Mesenteric fat pad (tissue), 1 donor: ENCODE results near the gene DYNC2H1. TPM values are rescaled to one million over a fixed set of nuclear protein-coding genes. Genes with fewer than 3 reads are reported as not detected.
A peak's percentile ranks its signal among the peaks of the same experiment; 100 is the strongest.

Experiments used
- DNase-seq: peaks from one replicate; pipeline ENCODE4 v3.0.0-alpha.2; 2020; ENCODE audit warnings: low spot score
- long read RNA-seq: library from polyadenylated mRNA; unstranded; transcript quantifications from one replicate; pipeline ENCODE4 v2.0.0, GENCODE V29; 2020
- total RNA-seq: library from RNA; stranded (reverse); fragmentation: NEBNext Ultra II Directional; extraction: Animal tissue kit (Norgen Biotek cat#: 25700); gene quantifications from one replicate; pipeline ENCODE4 v1.2.1, GENCODE V29; 2021
- donor health status: DM: yes; HTN: yes; CAD: no.

DYNC2H1 gene, protein sequence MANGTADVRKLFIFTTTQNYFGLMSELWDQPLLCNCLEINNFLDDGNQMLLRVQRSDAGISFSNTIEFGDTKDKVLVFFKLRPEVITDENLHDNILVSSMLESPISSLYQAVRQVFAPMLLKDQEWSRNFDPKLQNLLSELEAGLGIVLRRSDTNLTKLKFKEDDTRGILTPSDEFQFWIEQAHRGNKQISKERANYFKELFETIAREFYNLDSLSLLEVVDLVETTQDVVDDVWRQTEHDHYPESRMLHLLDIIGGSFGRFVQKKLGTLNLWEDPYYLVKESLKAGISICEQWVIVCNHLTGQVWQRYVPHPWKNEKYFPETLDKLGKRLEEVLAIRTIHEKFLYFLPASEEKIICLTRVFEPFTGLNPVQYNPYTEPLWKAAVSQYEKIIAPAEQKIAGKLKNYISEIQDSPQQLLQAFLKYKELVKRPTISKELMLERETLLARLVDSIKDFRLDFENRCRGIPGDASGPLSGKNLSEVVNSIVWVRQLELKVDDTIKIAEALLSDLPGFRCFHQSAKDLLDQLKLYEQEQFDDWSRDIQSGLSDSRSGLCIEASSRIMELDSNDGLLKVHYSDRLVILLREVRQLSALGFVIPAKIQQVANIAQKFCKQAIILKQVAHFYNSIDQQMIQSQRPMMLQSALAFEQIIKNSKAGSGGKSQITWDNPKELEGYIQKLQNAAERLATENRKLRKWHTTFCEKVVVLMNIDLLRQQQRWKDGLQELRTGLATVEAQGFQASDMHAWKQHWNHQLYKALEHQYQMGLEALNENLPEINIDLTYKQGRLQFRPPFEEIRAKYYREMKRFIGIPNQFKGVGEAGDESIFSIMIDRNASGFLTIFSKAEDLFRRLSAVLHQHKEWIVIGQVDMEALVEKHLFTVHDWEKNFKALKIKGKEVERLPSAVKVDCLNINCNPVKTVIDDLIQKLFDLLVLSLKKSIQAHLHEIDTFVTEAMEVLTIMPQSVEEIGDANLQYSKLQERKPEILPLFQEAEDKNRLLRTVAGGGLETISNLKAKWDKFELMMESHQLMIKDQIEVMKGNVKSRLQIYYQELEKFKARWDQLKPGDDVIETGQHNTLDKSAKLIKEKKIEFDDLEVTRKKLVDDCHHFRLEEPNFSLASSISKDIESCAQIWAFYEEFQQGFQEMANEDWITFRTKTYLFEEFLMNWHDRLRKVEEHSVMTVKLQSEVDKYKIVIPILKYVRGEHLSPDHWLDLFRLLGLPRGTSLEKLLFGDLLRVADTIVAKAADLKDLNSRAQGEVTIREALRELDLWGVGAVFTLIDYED (N-terminal part only)
- total RNA-seq, result 16.6 TPM
- long read RNA-seq, partial matches to known transcripts, result 4 of 6 reads
- long read RNA-seq, other reads (novel, unspliced or antisense), result 2 of 6 reads

DNA sequence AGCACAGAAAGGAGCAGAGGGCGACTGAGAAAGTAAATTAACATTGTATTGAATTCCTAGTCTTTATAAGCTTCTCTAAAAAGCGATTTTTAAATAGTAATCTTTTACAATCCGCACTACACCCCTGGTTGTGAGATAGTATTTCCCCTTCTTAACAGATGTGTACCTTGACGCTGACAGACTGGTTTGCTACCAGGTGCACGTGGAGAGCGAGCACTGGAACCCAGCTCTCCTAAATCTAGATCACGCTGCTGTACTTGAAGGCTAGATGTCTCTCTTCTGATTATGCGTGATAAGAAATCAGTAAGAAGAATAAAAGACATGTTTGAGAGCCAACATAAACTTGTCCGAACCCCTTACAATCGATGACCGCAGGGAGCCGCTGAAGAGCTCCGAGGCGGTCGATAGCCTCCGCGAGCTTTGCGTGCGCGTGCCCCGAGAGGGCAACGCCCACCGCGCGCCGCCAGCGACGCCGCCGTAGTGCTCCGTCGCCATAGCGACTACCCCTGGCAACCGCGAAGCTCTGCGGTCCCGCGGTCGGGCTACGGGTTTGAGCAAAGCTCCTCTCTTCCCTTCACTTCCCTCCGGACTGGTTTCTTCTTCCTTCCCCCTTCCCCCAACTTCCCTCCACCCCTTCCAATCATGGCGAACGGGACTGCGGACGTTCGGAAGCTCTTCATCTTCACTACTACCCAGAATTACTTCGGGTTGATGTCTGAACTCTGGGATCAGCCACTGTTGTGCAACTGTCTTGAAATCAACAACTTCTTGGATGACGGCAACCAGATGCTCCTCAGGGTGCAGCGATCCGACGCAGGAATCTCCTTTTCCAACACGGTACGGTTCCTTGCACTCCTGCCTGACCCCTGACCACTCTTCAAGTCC lies at the start of gene DYNC2H1:
Gene DYNC2H1 (plus strand): TSS at position 494 of the 885 bp plus-strand sequence. CDS start 149 bp downstream, at position 643.
- DNase-seq, result peak; percentile 94

DNA sequence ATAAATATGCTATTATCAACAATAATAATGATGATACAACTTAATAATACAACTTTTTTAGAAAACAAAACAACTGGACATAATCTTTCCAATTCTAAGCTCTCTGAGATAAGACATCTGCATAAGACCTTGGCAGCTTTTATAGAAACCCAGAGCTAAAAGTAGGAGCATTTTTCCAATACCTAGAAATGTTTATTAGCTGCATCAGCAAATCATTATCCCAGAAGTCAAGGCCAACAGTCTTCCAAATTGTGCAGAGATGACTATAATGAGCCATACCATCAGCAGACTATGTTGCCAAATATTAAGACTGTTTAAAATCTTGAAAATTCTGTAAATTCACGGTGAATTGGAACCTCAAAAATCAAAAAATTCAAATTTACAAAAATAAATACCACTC lies 47.6 kb upstream of the DYNC2H1 start:
- DNase-seq, result no peak

DNA sequence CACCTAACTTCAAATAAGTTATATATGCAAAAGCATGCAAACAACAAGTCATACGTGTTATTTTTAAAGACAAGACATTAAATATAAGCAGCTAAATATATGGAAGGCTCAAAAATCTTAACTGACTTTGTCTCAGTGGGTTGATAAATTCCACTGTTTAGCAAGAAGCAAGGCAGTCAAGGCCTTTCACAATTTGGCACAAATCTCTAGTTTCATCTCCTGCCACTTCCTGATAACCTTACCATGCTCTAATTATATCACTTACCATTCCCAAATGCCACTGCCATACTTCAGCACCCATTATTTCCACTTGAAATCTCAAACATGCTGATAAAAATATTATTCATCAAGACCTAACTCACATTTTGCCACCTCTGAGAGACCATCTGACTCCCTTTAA lies 42.1 kb upstream of the DYNC2H1 start:
- no peak for DNase-seq

DNA sequence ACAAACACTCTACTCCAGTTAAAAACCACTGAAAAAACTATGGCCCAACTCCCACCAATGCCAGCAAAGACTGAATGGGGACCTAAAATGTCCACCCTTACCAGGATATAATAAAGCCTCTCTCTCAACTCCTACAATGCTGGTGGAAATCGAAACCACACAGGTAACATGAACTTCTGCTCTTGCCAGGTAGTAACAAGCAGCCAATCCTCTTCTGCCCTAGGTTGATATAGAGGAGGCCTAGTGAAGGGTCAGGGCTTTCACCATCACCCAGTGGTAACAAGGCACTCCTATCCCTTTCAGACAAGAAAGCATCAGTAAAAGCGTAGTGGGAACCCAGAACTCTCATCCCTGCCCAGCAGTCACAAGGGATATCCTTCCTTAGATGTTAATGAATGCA lies 39.9 kb upstream of the DYNC2H1 start:
- DNase-seq, result no peak

DNA sequence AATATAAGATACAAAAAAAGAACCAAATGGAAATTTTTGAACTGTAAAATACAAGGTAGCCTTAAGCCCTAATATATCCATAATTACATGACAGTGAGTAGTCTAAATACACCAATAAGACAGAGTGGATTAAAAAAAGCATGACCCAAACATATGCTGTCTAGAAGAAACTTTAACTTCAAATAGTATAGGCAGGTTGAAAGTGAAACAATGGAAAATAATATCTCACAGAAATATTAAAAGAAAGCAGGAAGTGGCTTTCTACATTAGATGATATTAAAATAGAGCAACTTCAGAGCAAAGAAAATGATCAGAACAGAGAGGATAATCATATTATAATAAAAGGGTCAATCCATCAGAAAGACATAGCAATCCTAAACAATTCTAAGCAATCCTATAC lies 39.1 kb upstream of the DYNC2H1 start:
- DNase-seq, result no peak

DNA sequence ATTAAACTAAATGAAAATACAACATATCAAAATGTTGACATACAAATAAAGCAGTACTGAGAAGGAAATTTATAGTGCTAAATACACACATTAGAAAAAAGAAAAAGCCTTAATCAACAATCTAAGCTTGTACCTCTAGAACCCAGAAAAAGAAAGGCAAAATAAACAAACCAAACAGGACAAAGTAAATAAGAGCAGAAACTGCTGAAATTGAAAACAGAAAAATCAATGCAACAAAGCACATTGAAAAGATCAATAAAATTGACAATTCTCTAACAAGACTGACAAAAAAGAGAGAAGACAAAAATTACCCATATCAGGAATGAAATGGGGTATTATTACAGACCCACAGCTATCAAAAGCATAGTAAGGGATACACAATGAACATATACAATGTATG lies 38.2 kb upstream of the DYNC2H1 start:
- no peak for DNase-seq

DNA sequence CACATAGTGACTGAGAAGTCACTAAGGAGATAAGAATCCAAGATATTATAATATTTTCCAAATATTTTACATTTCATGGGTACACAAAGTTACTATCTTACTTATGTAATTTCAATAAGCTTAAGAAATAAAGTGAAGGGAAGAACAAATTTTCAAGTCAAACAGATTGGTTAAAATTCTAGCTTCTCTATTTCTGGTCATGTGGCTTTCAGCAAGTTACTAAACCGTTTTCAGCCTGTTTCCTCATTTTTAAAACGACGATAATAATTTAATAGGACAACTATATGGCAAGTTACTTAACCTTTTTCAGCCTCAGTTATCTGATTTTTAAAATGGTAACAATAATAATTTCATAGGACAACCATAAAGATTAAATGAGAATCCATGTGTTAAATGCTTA lies 32.9 kb upstream of the DYNC2H1 start:
- DNase-seq, result no peak

DNA sequence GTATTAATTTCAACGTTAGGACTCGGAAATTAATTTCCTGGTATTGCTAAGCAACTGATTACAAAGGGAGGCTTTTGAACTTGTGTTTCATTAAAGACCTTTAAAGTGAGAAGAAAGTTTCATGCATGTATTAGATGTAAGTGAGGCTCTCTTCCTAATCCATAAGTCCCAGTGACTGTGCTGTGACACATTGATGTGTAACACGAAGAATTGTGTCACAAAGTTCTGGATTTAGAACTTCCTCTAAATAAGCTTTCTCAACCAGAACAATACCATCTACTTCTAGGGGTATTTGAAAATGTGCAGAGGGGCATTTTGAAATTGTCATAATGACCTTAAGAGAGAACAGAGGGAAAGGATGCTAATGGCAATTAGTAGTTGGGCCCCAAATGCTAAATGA lies 31.7 kb upstream of the DYNC2H1 start:
- no peak for DNase-seq

DNA sequence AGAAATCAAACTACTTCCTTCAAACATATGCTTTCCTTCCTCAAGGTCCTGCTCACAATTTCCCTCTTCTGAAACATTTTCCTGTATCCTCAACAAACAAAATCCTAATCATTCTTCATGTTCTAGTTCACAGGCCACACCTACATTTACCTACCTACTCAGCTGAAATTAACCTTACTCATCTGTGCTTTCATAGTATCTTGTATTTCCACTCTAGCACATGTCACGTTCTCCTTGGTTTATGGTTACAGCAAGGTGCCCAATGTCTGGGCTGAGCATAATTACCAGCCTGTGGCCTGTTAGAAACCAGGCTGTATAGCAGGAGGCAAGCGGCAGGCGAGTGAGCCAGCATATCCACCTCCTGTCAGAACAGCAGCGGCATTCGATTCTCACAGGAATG lies 30.5 kb upstream of the DYNC2H1 start:
- DNase-seq, result no peak

DNA sequence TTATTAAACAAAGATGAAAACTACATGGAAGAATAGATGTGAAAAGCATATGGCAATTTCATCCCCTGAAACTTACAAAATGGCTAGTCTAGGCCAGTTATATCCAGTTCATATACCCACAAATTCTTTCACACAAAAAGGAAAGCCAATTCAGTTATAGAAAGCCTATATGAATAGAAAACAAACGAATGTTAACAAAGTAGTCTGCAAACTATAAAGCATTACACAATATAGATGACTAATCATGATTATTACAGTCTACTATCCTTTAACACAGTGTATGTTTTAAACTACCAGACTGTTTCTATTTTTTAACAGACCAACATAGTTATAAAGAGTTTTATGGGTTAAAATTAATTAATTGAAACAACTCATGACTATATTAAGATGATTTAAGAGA lies 29.4 kb upstream of the DYNC2H1 start:
- no peak for DNase-seq

DNA sequence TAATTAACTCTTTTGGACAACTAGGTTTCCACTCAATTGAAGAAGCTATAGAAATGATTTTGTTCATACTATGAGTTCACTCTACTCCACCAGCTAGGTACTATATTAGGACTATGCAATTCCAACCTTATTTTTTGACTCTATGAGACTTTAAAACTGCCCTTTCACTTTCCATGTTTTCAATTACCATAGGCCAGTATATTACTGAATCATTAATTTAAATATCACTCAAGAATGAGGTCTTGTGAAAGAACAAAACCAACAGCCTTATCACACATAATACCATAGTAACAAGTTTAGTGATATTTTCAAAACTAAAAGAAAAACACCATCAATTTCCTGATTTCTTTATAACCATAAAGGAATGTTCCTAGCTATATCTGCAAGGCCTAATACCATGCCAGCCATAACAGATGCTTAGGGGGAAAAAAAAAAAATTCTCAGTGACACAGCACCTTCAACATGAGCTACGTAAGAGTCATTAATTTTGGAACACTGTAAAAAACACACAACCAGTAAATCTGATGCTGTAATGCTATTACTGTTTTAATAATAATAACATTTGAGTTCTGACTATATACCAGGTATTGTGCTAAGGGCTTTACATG lies 23.4 kb upstream of the DYNC2H1 start:
- no peak for DNase-seq

DNA sequence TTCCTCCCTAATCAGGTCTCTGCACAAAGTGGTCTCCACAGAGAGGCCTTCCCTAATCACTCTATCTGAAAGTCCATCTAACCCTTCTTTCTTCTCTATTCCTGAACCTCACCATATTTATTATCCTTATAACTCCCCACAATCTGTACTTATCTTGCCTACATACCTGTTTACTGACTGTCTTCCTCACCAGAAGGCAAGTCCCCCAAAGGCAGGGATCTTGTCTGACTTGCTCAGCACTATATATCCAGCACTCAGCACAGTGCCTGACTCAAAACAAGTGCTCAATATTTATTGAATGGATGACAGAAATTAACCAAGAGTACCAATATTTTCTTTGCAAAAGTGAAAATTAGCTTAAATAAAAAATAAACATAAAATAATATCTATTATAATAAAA lies 22.8 kb upstream of the DYNC2H1 start:
- DNase-seq, result no peak

DNA sequence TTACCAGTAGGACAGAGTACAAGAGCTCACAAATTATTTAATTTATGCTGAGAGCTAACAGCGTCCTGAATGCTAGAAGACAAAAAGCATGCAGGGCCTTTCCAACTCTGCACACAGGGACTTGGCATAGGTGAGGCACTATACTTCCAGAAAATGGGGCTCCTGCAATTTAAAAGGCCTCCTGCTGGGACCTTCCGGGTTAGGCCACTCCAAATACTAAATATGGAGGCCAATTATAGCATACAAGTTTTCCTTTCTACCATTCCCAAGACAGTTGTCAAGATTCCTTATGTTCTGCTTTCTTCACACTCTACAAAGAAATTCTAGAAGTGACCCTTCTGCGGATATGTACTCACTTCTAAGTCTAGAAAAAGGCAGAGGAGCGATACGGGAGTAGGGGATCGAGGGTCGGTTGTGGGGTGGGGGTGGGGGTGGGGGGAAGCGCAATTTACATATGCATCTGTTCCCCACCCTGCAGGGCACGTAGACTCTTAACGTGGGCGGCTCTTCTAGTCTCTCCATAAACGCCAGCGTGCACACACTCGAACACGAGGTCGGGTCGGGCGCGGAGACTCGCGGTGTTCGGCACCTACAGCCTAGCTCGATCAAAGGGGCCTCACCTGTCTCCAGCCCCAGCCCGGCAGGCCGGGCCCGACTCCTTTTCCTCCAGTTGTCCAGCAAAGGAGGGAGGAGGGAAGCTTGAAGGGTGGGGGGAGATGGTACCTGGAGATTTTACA lies 18.0 kb upstream of the DYNC2H1 start:
- peak; percentile 91 for DNase-seq

DNA sequence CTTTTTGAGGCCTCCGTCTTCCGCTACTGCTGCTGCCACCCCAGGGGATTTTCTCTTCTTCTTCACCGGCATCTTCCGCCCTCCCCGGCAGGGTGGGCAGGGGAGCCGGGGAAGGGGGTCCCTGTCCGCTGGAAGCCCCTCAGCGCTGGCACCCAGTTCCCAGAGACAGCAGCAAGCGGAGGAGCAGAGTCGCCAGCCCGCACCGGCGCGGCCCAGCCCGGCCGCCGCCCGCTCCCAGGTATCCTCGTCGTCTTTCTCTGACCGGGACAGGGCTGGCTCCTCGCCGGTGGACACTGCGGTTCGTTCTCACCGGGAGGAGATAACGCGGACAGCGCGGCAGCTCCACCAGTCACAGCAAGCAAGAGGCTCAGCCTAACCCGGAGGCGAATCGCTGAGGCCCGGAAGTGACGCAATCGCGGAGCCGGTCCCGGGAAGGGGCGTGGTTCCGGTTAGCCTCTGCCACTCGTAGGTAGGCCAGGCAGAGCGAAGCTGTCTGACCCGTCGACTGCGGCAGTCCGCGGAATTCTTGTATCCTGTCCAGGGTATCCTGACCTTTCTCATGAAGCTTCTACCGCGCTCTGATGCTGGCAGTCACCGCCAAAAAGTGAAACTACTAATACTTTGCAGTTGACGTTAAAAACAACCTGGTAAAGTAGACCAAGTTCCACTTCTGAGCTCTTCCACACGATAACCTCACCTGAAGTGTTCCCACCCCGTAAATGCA lies 17.3 kb upstream of the DYNC2H1 start, which contains the start of gene DCUN1D5:
Gene DCUN1D5 (minus strand): TSS at position 360 of the 724 bp plus-strand sequence. CDS start 288 bp downstream, at position 72.
- DNase-seq, result peak; percentile 98

DNA sequence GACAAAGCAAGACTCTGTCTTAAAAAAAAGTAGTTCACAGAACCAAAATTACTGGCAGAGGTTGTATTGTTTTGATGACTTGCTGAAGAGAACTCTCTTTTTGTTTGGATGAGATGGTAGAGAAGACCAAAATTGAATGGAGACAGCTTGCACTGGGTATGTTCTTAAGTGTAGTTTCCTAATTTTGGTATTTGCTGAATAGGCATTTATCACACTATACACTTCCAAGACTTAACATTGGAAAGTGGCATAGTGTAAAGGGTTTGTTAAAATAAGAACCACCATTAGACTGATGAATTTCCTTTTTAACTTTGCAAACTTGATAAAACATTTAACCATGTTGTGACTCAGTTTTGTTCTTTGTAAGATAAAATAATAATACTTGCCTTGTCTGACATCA lies 11.9 kb upstream of the DYNC2H1 start:
- DNase-seq, result no peak

DNA sequence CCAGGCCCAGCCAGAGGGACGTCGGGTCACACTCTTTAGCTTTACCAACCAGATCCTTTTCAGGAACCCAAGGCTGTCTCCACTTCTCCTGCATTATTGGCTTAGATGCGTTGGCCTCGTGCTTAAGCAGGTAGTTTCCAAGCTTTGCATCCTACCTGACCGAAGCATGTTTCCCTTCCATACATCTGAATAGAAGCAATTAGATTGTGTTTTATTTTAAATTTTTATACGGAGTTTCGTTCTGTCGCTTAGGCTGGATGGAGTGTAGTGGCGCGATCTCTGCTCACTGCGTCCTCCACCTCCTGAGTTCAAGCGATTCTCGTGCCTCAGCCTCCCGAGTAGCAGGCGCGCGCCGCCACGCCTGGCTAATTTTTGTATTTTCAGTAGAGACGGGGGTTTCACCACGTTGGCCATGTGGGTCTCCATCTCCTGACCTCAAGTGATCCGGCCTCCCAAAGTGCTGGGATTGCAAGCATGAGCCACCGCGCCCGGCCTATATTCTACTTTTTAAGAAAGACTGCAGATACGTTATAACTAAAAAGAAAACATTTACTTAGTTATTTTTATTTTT lies 677 bp downstream of the DYNC2H1 start:
- no peak for DNase-seq

DNA sequence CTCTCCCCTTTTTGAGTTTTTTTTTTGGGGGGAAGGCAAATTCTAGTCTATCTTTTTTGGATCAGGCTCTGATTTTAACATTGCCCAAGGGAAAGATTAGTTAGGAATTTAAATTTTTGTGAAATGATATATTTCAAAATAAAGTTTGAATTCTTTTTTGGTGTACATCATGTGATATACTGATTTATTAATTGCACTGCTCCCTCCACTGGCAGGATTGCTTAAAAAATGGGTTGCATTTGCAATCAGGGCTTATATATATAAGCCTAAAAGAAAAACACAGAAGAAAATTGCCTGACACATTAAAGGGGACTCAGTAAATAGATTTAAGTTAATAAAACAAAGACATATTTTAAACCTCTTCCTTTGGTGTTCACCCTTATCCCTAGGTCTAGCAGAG lies 1.2 kb downstream of the DYNC2H1 start:
- no peak for DNase-seq

DNA sequence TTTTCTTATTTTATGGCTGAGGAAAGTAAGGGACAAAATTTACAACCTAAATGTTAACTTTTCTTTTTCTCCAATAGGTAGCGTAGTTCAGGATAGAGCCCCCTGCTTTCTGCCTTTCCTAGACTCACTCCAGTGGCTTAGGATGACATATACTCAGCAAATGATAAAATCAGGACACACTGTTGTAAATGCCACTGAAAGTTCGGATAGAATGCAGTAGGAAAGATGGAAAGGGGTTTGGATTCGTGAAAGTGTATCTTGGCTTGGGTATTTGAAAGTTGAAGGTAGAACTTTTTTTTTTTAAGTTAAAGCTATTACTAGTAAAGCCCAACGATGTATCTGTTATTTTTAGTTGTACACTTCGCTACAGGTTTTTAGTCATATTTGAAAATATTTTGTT lies 2.2 kb downstream of the DYNC2H1 start:
- no peak for DNase-seq
